Stomach (tissue), 9 donors: ENCODE measurements around the gene FAXDC2. TPM values are rescaled to one million over a fixed set of nuclear protein-coding genes. Genes with fewer than 3 reads are reported as not detected.

Source experiments
- DNase-seq, 2 donors: peaks; one replicate each; pipeline versions ENCODE4 v3.0.0 to v3.0.0-alpha.2; 2013 to 2019
- H3K27ac ChIP-seq, 5 donors: fragments of 200-600 bp in 4 of 5; sonication (generic) in 4 of 5; one replicate each; pipeline ENCODE4 v1.5.1; 2013 to 2019; ENCODE audit warnings: mild to moderate bottlenecking in 1 of 5, moderate library complexity in 1 of 5
- H3K27me3 ChIP-seq, 3 donors: fragments of 200-600 bp; sonication (generic); one replicate each; pipeline ENCODE4 v1.5.1; 2017 to 2019; ENCODE audit warnings: mixed run types in 1 of 3
- H3K36me3 ChIP-seq, 4 donors: fragments of 200-600 bp; sonication (generic); 1 replicate in 3 of 4; 2 replicates in 1 of 4; pipeline ENCODE4 v1.5.1; 2016 to 2019
- H3K4me1 ChIP-seq, 4 donors: fragments of 200-600 bp; sonication (generic); one replicate each; pipeline ENCODE4 v1.5.1; 2016 to 2019
- H3K4me3 ChIP-seq, 4 donors: fragments of 200-600 bp; sonication (generic) in 3 of 4; one replicate each; pipeline ENCODE4 v1.5.1; 2016 to 2019; ENCODE audit warnings: mild to moderate bottlenecking in 1 of 4
- H3K9me3 ChIP-seq, 4 donors: fragments of 200-600 bp; sonication (generic); one replicate each; pipeline ENCODE4 v1.5.1; 2016 to 2019
- EP300 ChIP-seq: sonication (generic); formaldehyde crosslinking; IDR thresholded peaks from one replicate; pipeline ENCODE4 v1.6.1; 2017; ENCODE audit warnings: antibody characterized with exemption
- POLR2A ChIP-seq, 4 donors: fragments of 450-650 bp; IDR thresholded peaks; one replicate each; pipeline ENCODE4 v1.6.1; 2016; ENCODE audit warnings: antibody characterized with exemption in 4 of 4, control low read depth in 2 of 4, mild to moderate bottlenecking in 1 of 4, moderate library complexity in 1 of 4
- POLR2AphosphoS5 ChIP-seq, 3 donors: sonication (generic); formaldehyde crosslinking; IDR thresholded peaks; one replicate each; pipeline ENCODE4 v1.6.1; 2016; ENCODE audit warnings: antibody characterized with exemption in 3 of 3
- WGBS, 5 donors: extraction: QIAGEN DNeasy Blood & Tissue Kit in 3 of 5; methylation state at CpG; one replicate each; pipeline versions ENCODE4 v1.1.5 to v1.1.7; 2013 to 2018; 5-methylcytosine and 5-hydroxymethylcytosine counted together
- intact Hi-C: fragments of 100-400 bp; cut with DNase I; formaldehyde crosslinking; loops from one replicate; pipeline ENCODE4 v1.15.1; 2023; ENCODE audit warnings: low total_unique reads
- polyA plus RNA-seq, 3 donors: library from polyadenylated mRNA; stranded (reverse); fragments of 200-250 nt; gene quantifications; one replicate each; pipeline ENCODE4 v1.2.3, GENCODE V29; 2013
- total RNA-seq, 5 donors: library from RNA; depleted of rRNA; stranded (reverse); fragments of >200 nt; gene quantifications; one replicate each; pipeline versions ENCODE4 v1.1.0 to v1.2.3, GENCODE V29; 2014 to 2016
- TF ChIP-seq, protein P1 (sequence below), 7 experiments: fragments of 450-650 bp in 4 of 7; fragments of 200-600 bp in 3 of 7; sonication (generic) in 3 of 7; IDR thresholded peaks; one replicate each; pipeline ENCODE4 v1.5.1; 2016 to 2019; ENCODE audit warnings: antibody characterized with exemption in 7 of 7, control low read depth in 2 of 7, mild to moderate bottlenecking in 1 of 7
- donor health status: healthy with polysubstance abuse.
- donor health status: Bipolar disorder and iron deficiency.
- donor health status: healthy.

FAXDC2 gene
- total and polyA plus RNA-seq, 8 donors = 4.9 to 160 (median 18.1) TPM

DNA sequence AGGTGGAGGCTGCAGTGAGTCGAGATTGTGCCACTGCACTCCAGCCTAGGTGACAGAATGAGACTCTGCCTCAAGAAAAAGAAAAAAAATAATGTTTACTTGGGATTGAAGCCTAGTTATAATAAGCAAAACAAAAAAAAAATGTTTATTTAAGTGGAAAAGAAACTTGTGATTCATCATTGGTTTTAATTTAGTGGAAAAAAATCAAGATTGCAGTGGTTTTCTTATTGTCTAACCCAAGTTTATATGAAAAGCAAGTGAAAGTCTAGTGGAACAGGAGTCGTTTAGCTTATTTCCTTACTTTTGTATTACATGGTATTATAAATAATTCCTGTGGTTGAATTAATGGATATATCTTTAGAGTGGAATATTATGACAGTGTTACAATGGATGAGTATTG, 16.4 kb upstream of the FAXDC2 start:
- no peak for TF ChIP-seq EP300
- Histone ChIP-seq H3K27ac (peak overlapping the region in 1 of 5 donors; percentile 5), H3K27me3 (no peaks in the 10 kb centered on the region), H3K9me3 (no peaks in the 10 kb centered on the region), H3K36me3 (peaks cover 28 to 86% (median 75%) of the 10 kb centered on the region in 4 donors), H3K4me3 (no peak overlapping the region), H3K4me1 (peaks cover 0 to 41% (median 16%) of the 10 kb centered on the region in 4 donors)
- 58 to 70% (median 67%) methylated on average over 2 of the region's 2 CpGs for WGBS, 5 donors
- intact Hi-C loops = loop anchor here (10.0 kb wide), 1 partner anchor 68 kb away; the partner anchor contains the start of gene GEMIN5
- DNase-seq = no peak

DNA sequence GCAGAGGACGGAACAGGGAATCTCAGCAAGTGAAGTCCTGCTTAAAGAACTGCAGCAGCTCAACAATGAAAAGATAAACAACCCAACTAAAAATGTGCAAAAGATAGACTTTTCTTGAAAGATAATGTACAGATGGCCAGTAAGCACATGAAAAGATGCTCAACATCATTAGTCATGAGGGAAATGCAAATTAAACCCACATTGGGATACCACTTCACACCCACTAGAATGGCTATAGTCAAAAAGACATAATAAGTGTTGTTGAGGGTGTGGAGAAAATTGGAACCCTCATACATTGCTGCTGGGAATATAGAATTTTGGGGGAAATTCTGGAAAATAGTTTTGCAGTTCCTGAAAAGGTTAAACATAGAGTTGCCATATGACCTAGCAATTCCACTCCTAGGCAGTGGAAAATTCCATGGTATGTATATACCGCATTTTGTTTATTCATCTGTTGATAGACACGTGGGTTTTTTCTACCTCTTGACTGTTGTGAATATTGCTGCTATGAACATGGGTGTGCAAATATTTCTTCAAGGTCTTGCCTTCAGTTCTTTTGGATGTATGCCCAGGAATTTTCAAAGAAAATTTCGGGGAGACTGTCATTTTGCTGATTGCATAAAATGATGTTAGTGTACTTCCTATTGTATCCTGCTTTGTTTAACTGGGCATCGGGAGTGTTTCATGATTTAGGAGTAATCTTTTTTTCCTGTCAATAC, 15.2 kb upstream of the FAXDC2 start:
- H3K27ac ChIP-seq = no peak overlapping the region
- DNase-seq = no peak
- H3K9me3 ChIP-seq = no peaks in the 10 kb centered on the region
- 38 to 46% (median 42%) methylated on average over 5 of the region's 5 CpGs for WGBS, 5 donors
- H3K4me1 ChIP-seq = peaks cover 12 to 54% (median 26%) of the 10 kb centered on the region in 4 donors
- no peaks in the 10 kb centered on the region for H3K27me3 ChIP-seq
- no peak overlapping the region for H3K4me3 ChIP-seq
- TF ChIP-seq EP300 = no peak
- TF ChIP-seq, protein P1, sequence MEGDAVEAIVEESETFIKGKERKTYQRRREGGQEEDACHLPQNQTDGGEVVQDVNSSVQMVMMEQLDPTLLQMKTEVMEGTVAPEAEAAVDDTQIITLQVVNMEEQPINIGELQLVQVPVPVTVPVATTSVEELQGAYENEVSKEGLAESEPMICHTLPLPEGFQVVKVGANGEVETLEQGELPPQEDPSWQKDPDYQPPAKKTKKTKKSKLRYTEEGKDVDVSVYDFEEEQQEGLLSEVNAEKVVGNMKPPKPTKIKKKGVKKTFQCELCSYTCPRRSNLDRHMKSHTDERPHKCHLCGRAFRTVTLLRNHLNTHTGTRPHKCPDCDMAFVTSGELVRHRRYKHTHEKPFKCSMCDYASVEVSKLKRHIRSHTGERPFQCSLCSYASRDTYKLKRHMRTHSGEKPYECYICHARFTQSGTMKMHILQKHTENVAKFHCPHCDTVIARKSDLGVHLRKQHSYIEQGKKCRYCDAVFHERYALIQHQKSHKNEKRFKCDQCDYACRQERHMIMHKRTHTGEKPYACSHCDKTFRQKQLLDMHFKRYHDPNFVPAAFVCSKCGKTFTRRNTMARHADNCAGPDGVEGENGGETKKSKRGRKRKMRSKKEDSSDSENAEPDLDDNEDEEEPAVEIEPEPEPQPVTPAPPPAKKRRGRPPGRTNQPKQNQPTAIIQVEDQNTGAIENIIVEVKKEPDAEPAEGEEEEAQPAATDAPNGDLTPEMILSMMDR (IDR thresholded peaks at IDR 0.05) = no peak
- no peak for TF ChIP-seq POLR2AphosphoS5 (IDR thresholded peaks at IDR 0.05)
- no peak for TF ChIP-seq POLR2A (IDR thresholded peaks at IDR 0.05)
- peaks cover 20 to 74% (median 63%) of the 10 kb centered on the region in 4 donors for H3K36me3 ChIP-seq
- intact Hi-C loops = loop anchor here (10.0 kb wide), 1 partner anchor 69 kb away; the partner anchor contains the start of gene GEMIN5

DNA sequence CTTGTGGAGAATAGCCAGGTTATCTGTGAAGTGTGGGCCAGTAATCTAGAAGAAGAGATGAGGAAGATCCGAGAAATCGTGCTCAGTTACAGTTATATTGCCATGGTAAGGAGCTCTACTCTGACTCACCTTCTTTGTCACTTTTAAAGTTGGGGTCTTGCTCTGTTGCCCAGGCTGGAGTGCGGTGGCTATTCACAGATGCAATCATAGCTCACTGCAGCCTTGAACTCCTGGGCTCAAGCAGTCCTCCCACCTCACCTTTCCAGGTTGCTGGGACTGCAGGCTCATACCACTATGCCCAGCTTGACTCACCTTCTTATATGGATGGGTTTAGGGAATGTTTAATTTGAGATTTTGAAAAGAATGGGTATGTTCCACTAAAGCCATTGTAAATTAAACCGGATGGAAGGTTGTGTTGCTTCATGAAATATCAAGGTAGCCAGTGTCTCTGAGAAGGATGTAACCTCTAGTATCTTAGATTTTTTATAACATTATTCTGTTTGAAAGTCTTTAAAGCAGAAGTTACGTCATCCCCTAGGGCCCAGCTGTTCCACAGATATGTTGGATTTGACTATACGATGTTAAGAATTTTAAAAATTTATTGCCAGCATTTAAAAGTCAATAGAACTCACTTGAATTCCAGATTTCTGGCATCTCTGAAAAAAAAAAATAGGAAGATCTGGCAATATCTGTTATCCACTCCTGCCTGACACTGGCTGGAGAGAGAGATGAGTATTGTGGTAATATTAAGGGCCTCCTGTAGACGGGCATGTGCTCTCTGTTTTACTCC, 13.1 kb upstream of the FAXDC2 start:
- DNase-seq = no peak
- no peak overlapping the region for H3K27ac ChIP-seq
- H3K4me1 ChIP-seq = peaks cover 25 to 65% (median 38%) of the 10 kb centered on the region in 4 donors
- H3K4me3 ChIP-seq = no peak overlapping the region
- no peaks in the 10 kb centered on the region for H3K27me3 ChIP-seq
- peaks cover 14 to 55% (median 51%) of the 10 kb centered on the region in 4 donors for H3K36me3 ChIP-seq
- TF ChIP-seq POLR2AphosphoS5 (IDR thresholded peaks at IDR 0.05) (no peak), EP300 (no peak), POLR2A (IDR thresholded peaks at IDR 0.05) (no peak)
- TF ChIP-seq, protein P1 (IDR thresholded peaks at IDR 0.05) = no peak
- intact Hi-C loops = loop anchor here (10.0 kb wide), 1 partner anchor 71 kb away; the partner anchor contains the start of gene GEMIN5
- 90 to 95% (median 91%) methylated on average over 7 of the region's 7 CpGs for WGBS, 5 donors
- H3K9me3 ChIP-seq = no peaks in the 10 kb centered on the region

DNA sequence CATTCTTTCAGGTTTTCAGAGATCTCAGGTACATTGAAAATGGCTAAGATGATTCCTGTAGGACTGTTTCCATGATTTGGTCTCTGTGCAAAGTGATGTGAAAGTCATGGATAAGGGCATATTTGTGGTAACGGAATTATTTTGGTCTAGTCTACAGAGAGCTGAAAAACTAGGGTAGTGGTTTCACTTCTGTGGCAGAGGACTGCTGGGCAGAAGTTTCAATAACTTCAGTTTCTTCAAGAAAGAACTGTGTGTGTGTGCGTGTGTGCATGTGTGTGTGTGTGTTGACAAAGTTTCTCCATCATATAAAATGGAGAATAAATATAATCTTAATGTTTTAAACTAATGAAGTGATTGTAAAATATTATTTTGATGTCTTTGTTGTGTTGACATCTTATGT, 12.4 kb upstream of the FAXDC2 start:
- Histone ChIP-seq H3K27me3 (no peaks in the 10 kb centered on the region), H3K4me1 (peaks cover 25 to 65% (median 38%) of the 10 kb centered on the region in 4 donors), H3K4me3 (no peak overlapping the region), H3K27ac (no peak overlapping the region), H3K9me3 (no peaks in the 10 kb centered on the region), H3K36me3 (peaks cover 14 to 48% (median 43%) of the 10 kb centered on the region in 4 donors)
- WGBS, 5 donors = 69 to 90% (median 73%) methylated on average over 2 of the region's 2 CpGs
- intact Hi-C loops = loop anchor here (10.0 kb wide), 1 partner anchor 72 kb away; the partner anchor contains the start of gene GEMIN5
- no peak for DNase-seq
- TF ChIP-seq POLR2A (IDR thresholded peaks at IDR 0.05) (no peak), POLR2AphosphoS5 (IDR thresholded peaks at IDR 0.05) (no peak), EP300 (no peak)
- TF ChIP-seq, protein P1 (IDR thresholded peaks at IDR 0.05) = no peak
